ENCODE measurements around the gene TBC1D2.
"Not testable (repeated sequence)": the region's sequence is repeated elsewhere in the genome, so short reads cannot be mapped to it uniquely, and the experiment has no call there.

The TBC1D2 gene, protein sequence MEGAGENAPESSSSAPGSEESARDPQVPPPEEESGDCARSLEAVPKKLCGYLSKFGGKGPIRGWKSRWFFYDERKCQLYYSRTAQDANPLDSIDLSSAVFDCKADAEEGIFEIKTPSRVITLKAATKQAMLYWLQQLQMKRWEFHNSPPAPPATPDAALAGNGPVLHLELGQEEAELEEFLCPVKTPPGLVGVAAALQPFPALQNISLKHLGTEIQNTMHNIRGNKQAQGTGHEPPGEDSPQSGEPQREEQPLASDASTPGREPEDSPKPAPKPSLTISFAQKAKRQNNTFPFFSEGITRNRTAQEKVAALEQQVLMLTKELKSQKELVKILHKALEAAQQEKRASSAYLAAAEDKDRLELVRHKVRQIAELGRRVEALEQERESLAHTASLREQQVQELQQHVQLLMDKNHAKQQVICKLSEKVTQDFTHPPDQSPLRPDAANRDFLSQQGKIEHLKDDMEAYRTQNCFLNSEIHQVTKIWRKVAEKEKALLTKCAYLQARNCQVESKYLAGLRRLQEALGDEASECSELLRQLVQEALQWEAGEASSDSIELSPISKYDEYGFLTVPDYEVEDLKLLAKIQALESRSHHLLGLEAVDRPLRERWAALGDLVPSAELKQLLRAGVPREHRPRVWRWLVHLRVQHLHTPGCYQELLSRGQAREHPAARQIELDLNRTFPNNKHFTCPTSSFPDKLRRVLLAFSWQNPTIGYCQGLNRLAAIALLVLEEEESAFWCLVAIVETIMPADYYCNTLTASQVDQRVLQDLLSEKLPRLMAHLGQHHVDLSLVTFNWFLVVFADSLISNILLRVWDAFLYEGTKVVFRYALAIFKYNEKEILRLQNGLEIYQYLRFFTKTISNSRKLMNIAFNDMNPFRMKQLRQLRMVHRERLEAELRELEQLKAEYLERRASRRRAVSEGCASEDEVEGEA

DNA sequence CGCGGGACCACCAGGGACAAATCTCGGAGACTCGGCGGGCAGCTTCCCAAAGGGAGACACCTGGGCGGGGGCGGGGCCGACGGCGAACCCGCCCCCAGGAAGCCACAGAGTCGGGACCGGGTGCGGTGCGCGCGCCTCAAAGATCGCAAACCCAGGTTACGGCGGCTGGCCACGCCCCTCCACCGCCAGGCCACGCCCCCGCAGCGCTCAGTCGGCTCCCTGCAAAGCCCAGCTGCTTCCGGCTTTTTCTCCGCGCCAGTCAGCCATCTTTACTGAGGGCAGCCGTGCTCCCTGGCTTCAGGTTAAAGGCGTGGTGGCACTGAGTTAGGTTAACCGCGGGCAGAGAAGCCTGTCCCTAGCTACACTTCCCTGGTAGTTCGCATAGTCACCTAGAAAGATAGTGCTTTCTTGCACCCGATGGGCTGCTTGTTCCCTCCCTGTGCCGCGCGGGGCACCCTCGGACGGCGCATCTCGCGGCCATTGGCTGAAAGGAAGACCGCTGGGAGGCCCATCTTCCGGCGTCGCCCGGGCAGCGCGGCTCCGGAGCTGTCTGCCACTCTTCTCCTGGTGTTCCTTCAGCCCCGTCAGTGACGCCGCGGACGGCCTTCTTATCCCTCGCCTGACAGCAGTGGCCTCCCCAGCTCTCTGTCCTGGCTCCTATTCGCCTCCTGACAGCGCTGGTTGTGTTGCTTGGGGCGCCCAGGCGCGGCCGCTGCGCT lies at the start of gene TBC1D2:
Gene TBC1D2, minus strand, starts transcription at position 72 of the 719 bp plus-strand sequence. CDS start 108 bp downstream, outside the sequence.
- peak; percentile 98 for DNase-seq

DNA sequence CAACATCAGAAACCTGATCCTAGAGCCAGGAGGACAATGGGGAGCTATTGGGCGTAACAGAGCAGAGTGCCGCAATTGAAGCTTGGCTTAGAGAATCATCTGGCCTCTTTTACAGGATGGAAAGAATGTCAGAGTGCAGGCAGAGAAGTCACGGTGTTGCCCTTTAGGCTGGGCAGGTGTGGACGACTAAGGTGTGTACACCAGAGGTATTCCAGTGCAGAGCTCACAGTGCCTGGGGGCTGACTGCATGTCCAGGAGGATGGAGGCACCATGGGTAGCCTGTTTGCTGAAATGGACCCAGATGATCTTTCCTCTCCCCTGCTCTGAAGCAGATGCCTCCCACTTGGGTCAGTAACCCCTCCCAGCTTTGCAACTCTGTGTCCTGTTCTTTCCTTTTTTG lies 48.9 kb upstream of the TBC1D2 start:
- DNase-seq, result no peak

DNA sequence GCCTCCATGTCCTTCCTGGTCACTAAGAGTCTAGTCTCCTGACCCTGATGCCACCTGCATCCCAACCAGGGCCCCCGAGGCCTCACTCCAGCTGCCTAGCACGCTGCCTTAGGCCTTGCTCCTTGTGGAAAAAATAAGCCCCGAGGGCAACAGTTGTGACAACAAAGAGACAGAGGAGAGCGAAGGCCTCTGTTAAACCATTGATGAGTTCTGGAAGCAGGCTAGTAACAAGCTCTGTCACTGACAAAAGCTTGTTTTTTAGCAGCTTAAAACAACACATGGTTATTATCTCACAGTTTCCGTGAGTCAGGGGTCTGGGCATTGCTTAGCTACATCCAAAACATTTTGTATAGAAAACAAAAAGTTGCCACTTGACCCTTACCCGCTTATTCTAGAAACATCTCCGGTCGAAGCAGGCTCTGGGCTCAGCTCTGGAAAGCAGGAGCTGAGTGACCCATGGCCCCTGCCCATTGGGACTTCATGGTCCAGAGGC lies 48.2 kb upstream of the TBC1D2 start:
- no peak for DNase-seq

DNA sequence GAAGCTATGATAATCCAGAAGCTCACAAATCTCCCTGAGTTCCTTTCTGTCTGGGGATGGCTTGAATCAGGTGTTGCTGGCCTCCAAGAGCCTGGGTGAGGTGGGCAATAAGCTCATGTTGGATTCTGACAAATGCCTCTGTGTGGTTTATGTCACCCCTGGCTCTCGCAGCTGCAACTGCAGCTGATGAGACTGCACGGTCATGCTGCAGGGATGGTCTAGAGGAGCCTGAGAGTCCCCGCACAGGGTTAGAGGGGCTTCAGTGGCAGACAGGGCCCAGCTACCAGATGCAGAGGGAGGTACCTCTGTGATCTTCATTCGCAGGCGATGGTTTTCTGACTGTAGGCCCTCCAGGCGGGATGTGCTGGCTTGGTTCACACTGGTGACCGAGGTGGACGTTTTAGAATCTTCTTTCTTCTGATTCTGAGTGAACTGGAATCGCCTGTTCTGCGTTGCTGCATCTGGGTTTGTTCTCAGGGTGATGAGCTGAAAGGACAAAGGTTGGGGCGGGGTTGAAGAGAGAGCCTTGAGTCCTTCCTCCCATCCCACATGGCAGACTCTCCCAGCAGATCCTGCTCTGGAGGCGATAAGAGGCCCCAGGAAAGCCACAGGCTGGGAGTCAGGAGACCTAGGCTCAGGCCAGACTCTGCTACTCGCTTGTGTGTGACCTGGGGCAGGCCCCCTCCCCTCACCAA lies 47.6 kb upstream of the TBC1D2 start:
- no peak for DNase-seq

DNA sequence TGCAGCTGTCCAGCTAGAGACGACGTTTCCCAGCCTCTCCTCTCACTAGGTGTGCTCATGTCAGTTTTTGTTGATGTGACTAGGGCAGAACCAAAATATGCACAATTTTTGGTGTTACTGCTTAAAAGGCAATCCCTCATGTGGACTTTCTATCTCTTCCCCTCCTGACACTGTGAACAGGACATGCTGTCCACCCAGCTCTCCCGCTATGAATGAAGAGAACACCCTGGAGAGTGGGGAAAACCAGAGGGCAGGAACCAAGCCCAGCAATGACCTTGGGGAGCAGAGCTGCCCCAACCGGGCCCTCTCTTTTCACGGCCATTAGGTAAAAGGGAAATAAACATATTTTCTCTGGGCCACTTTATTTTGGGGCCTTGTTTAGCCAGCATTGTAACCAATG lies 46.7 kb upstream of the TBC1D2 start:
- DNase-seq, result no peak

DNA sequence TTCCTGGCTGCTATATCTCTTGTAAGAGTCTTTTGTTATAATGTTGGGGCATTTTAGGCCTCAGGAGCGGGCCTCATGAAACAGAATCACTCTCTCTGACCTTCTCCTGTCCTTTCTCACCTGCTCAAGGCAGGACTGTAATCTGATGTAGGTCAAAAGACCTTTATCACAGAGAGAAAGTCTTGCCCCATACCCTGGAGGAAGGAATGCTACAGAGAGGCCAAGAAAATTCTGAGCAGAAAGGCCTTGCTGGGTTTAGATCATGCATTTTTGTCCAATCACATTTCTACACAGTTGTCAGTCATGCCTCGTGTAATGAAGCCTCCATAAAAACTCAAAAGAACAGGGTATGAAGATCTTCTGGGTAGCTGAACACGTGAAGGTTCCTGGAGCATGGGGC lies 45.2 kb upstream of the TBC1D2 start:
- DNase-seq, result no peak

DNA sequence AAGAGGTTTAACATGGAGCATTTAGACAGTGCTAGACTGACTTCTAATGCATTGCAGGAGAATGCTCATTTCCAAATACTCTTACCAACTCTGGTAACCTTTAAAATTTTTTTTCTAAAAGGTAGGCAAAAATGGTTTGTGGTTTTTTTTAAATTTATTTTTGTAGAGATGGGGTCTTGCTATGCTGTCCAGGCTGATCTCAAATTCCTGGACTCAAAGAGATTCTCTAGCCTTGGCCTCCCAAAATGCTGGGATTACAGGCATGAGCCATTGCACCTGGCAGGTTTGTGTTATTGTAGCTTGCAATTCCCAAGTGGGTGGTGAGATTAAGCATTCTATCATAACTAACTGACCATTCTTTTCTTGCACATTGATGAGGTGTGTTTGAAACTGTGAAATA lies 43.0 kb upstream of the TBC1D2 start:
- DNase-seq, result no peak

DNA sequence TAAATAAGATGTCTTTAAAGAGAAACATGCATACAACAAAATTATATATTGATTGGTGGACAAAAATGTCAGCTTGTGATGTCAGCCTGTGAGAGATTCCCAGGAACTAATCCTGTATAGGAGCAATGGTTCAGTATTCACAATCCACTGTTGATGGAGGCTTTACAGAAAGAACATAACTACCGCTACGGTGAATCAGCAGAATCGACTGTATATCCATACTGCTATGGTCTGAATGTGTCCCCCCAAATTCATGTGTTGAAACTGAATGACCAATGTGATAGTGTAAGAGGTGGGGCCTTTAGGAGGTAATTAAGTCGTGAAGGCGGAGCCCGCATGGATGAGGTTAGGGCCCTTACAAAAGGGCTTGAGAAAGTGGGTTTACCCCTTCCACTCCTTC lies 40.4 kb upstream of the TBC1D2 start:
- DNase-seq, result no peak

DNA sequence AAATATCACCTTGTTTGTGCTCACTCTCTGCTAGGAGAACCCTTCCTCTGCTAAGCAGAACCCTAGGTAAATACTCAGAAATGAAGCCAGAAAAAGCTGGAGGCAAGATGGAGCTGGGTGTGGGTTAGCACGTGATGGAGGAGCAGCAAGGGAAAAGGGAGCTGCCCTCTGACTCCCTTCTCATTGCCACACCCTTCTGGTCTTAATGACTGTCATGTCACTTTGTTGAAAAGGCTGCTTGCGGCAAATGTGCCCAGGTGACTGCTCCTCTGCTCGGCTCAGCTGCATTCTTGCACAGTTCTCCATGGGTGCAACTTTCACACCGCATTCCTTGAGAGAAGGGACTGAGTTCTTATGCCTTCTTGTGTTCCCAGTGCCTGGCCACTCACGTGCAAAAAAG lies 36.4 kb upstream of the TBC1D2 start:
- DNase-seq, result no peak

DNA sequence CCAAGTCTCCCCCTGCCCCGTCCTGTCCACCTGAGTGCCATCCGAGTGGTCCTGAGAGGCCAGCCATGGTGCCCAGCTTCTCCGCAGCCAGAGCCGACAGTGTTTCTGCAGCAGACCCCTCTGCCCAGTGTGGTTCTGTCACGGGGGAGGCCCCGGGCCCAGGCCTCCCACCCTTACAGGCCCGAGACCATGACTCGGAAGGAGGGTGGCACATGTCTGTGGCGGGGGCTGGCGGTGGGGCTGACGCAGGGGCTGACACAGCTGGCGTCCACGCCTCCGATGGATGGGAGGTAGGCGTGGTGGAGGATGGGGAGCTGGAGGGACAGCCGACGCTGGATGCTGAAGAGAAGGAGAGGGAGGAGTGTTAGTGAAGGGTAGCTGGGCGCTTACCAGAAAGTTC lies 35.0 kb upstream of the TBC1D2 start:
- no peak for DNase-seq

DNA sequence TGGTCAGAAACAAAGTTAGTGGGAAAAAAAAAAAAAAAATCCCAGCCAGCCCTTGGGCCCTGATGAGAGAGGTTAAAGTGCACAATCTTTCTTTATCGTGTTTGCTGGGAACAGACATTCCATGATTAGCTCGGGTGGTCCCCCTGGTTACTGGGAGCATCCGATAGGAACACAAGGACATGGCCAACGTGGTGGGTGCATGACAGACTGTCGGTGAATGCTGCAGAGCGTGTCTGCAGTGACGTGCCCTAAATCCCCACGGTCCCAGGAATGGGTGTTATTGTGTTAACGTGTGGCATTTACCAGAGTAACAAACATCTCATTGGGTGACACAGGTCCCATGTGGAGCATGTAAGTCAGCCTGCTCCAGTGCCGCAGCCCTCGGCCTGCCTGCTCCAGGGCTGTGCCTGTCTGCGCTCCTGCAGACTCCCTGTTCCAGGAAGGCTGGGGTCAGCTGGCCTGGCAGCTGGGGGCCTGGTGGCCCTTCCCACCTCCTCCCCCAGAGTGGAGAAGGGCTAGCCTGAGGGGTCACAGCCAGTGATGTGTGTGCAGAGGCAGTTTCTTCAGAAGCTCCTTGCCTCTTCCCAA lies 34.3 kb upstream of the TBC1D2 start:
- no peak for DNase-seq

DNA sequence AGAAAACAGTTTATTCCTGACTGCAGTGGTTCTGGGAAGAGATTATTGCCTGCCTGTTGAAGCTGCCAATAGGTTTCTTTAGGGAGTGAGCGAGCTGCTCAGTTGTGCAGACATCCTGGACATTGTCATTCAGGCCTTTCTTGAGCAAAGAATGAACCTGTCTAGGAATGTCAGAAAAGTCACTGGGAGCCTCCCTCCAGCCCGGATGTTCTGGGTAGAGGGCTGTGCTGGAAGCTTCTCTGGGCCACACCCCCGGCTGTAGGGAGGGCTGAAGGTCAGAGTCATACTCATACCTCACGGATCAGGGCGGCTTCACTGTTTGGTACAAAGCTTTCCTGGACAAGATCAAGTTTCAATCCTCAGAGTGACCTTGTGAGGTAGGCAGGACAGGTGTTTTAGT lies 33.4 kb upstream of the TBC1D2 start:
- no peak for DNase-seq

DNA sequence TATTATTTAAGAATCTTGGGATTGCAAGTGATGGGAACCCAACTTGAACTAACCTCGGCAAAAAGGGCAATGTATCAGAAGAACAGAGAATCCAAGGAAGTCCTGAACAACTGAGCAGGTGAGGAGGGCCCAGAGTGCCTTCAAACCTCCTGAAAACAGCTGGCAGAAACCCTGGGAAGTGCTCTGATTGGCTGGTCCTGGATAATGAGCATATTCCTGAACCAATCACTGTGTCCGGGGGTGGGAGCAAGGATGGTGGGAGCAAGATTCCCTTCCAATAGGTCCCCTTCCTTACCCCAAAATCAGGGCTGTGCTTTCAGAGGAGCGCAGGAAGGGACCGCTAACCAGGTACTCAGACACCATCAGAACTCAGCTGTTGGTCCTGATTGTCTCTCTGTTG lies 31.9 kb upstream of the TBC1D2 start:
- DNase-seq, result no peak

DNA sequence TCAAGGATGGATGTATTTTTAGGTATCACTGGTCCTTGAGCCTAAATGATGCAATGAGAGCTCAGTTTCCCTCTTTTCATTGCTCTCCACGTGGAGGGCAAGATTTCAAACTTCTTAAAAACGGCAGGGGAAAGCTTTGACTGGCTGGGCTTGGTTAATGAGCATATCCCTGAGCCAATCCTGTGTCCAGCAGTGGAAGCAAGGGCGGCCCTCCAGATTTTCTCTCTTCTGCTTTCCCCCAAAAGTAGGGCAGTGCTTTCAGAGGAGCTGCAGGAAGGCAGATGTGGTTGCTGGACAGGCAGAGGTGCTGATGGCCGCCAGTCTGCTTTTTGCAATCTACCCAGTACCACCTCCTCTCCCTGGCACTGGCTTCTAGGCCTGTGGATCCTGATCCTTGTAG lies 30.0 kb upstream of the TBC1D2 start:
- no peak for DNase-seq

DNA sequence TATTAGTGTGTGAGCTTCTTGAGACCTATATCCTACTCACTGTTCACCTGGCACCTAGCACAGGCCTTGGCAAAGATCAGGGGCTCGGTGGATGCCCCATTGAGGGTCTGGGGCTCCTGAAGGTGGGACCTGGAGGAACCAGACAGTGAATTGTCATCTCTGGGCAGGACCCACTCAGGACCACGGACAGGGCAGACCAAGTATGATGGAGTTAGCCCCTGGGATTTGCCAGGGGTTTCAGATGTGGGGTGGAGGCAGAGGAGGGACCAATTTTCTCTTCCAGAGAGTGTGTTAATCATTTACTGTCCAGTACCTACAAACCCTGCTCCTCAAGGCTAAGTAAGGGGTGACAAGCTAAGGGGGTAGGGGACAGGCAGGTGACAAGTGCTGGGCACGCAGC lies 29.3 kb upstream of the TBC1D2 start:
- no peak for DNase-seq

DNA sequence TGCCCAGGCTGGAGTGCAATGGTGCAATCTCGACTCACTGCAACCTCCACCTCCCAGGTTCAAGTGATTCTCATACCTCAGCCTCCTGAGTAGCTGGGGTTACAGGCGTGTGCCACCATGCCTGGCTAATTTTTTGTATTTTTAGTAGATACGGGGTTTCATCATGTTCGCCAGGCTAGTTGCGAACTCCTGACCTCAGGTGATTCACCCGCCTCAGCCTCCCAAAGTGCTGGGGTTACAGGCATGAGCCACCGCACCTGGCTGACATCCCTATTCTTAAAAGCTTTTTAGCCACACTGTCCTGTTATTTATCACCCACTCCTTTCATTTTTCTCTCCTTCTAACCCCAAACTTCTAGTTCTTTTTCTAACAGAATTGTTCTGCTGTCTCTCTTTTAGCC lies 27.7 kb upstream of the TBC1D2 start:
- DNase-seq, result not testable (repeated sequence)

DNA sequence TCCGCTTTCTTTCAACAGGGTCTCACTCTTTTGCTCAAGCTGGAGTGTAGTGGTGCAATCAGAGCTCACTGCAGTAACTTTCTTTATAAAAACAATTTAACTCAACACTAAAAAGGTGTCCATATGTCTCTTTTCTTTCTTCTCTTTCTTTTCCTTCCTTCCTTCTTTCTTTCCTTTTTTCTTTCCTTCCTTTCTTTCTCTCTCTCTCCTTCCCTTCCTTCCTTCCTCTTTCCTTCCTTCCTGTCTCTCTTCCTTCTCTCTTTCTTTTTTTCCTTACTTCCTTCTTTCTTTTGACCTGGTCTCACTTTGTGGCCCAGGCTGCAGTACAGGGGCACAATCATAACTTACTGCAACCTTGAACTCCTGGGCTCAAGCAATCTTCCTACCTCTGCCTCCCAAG lies 25.8 kb upstream of the TBC1D2 start:
- no peak for DNase-seq

DNA sequence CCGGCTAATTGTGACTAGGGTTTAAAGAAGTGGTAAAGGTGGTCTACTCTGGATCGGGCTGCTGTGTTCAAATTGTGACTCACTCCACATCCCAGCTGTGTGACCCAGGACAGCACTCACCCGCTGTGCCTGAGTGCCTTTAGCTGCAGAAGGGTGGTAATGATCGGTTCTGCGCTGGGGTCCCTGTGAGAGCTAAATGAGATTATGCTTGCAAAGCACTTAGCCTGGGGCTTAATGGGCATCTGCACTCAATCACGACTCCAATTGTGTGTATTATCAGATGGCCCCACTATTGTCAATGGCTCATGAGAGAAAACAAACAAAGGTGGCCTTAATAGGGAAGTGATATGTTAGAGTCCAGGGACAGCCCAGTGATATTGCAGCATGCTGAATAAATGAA lies 25.1 kb upstream of the TBC1D2 start:
- no peak for DNase-seq

DNA sequence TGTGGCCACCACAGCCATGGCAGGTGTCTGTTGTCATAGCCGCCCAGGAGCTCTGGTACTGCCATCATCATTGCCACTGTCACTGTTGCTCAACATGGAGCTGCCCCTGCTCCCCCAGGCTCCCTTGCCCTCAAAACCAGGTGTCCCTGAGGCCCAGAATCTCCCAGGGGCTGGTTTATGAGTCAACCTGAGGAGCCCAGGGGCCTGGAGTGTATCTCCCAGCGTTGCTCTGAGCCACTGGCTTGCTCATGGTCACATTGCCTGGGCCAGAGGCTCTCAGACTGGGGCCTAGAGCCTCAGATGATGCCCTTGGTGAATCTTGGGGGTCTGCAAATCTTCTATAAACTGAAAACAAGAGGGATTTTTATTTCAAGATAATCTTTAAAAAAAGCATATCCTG lies 24.7 kb upstream of the TBC1D2 start:
- DNase-seq, result no peak

DNA sequence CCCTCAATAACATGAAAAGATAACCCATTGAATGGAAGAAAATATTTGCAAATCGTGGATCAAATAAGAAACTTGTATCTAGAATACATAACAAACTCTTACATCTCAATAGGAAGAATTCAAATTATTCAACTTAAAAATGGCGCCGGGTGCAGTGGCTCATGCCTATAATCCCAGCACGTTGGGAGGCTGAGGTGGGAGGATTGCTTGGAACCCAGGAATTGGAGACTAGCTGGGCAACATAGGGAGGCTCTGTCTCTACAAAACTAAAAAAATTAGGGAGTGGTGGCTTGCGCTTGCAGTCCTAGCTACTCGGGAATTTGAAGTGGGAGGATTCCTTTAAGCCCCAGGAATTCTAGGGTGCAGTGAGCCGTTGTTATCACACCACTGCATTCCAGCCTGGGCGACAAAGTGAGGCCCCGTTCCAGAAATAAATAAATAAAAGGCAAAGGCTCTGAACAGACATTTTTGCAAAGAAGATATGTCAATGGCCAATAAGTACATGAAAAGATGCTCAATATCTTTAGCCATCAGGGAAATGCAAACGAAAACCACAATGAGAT lies 21.5 kb upstream of the TBC1D2 start:
- DNase-seq, result no peak

DNA sequence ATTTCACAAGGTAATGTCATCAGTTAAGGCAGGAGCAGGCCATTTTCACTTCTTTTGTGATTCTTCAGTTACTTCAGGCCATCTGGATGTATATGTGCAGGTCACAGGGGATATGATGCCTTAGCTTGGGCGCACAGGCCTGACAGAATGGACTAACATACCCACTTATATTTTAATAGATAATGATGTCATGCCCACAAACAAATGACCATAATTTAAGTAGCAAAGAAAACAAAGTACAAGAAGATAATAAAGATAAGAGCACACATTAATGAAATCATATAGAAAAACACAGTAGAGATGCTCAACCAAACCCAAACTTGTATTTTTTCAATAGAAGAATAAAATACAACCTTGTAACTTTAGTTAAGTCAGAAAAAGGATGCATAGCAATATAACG lies 19.7 kb upstream of the TBC1D2 start:
- DNase-seq, result no peak

DNA sequence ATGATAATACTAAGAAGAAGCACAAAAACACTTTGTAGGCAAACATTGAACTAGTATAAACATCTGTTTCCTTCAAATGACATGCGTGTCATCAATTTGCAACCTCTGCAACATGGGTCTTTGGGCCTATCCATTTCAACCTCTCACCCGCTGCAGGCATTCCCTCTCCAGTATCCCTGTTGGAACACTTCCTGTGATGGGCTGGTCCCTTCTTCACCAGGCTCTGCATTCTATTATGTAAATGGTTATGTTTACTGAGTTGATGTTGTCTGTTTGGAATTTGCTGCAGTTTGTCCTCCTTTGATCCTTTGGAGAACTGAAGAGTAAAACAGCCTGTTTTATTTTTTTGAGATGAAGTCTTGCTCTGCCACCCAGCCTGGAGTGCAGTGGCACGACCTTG lies 16.6 kb upstream of the TBC1D2 start:
- DNase-seq, result no peak
